Subcutaneous adipose tissue (tissue), 4 donors: ENCODE measurements around the gene FTL. TPM values are rescaled to one million over a fixed set of nuclear protein-coding genes. Genes with fewer than 3 reads are reported as not detected.

ENCODE experiments used
- CTCF ChIP-seq: fragments of 450-650 bp; IDR thresholded peaks from one replicate; pipeline ENCODE4 v1.5.1; 2016; ENCODE audit warnings: low read depth, mild to moderate bottlenecking, control low read depth, antibody characterized with exemption, moderate library complexity
- total RNA-seq, 4 donors: library from RNA; depleted of rRNA; stranded (reverse); fragments of >200 nt; gene quantifications; one replicate each; pipeline ENCODE4 v1.1.0, GENCODE V29; 2016

The FTL gene
- total RNA-seq, 4 donors from 2014 or later, result 7,770 to 28,830 (median 13,714) TPM

GRCh38 chr19:48982280-48982679 lies 17.2 kb downstream of the FTL start:
- no peak for TF ChIP-seq CTCF

- TF ChIP-seq CTCF, result no peak
Measured at GRCh38 chr19:48985711-48986110, 20.6 kb downstream of the FTL start.

GRCh38 chr19:48986211-48986610 lies 21.1 kb downstream of the FTL start:
- no peak for TF ChIP-seq CTCF

- no peak for TF ChIP-seq CTCF
Measured at GRCh38 chr19:48987323-48987722, 22.2 kb downstream of the FTL start.

GRCh38 chr19:48988286-48988685 lies 23.2 kb downstream of the FTL start:
- TF ChIP-seq CTCF, result no peak

- no peak for TF ChIP-seq CTCF
Measured at GRCh38 chr19:48988860-48989259, 23.8 kb downstream of the FTL start.

- no peak for TF ChIP-seq CTCF
Measured at GRCh38 chr19:48989701-48990291, 24.7 kb downstream of the FTL start.

GRCh38 chr19:48990400-48990799 lies 25.3 kb downstream of the FTL start:
- no peak for TF ChIP-seq CTCF
